Neural progenitor cell (in vitro differentiated cells): ENCODE data around the gene RPL5. TPM values are rescaled to one million over a fixed set of nuclear protein-coding genes. Genes with fewer than 3 reads are reported as not detected.

Experiments used
- DNase-seq: peaks from one replicate; pipeline ENCODE4 v3.0.0-alpha.2; 2016; ENCODE audit warnings: low spot score
- H2AFZ ChIP-seq: fragments of 200-600 bp; sonication (generic); replicated peaks from 2 replicates; pipeline ENCODE4 v1.6.1; 2016; ENCODE audit warnings: antibody characterized with exemption
- H3F3A ChIP-seq: fragments of 200-600 bp; sonication (generic); 2 replicates; pipeline ENCODE4 v1.6.1; 2016; ENCODE audit warnings: antibody characterized with exemption, low read depth
- H3K27ac ChIP-seq: fragments of 200-600 bp; sonication (generic); 2 replicates; pipeline ENCODE4 v1.5.1; 2016; ENCODE audit warnings: mild to moderate bottlenecking
- H3K27me3 ChIP-seq: fragments of 200-600 bp; sonication (generic); 2 replicates; pipeline ENCODE4 v1.6.1; 2016; ENCODE audit warnings: mild to moderate bottlenecking, moderate library complexity
- H3K36me3 ChIP-seq: fragments of 200-600 bp; sonication (generic); 2 replicates; pipeline ENCODE4 v1.5.1; 2016
- H3K4me1 ChIP-seq: fragments of 200-600 bp; sonication (generic); 2 replicates; pipeline ENCODE4 v1.6.1; 2016; ENCODE audit warnings: mixed run types
- H3K4me2 ChIP-seq: fragments of 200-600 bp; sonication (generic); 2 replicates; pipeline ENCODE4 v1.6.1; 2016
- H3K4me3 ChIP-seq: fragments of 200-600 bp; sonication (generic); 2 replicates; pipeline ENCODE4 v1.5.1; 2016
- H3K79me2 ChIP-seq: fragments of 200-600 bp; sonication (generic); 2 replicates; pipeline ENCODE4 v1.6.1; 2016; ENCODE audit warnings: low read depth
- H3K9ac ChIP-seq: fragments of 200-600 bp; sonication (generic); 2 replicates; pipeline ENCODE4 v1.6.1; 2016
- H3K9me3 ChIP-seq: fragments of 200-600 bp; sonication (generic); 2 replicates; pipeline ENCODE4 v1.5.1; 2016; ENCODE audit warnings: low read depth
- H4K20me1 ChIP-seq: fragments of 200-600 bp; sonication (generic); 2 replicates; pipeline ENCODE4 v1.6.1; 2016; ENCODE audit warnings: low read depth
- H3K27ac Mint-ChIP-seq: 3 replicates; pipeline ENCODE4 v1.8.0; 2021; ENCODE audit warnings: mixed read lengths
- H3K27me3 Mint-ChIP-seq: 2 replicates; pipeline ENCODE4 v1.8.0; 2022; ENCODE audit warnings: low read depth, mild to moderate bottlenecking, inconsistent platforms, moderate library complexity, mixed read lengths; ENCODE audit not compliant: insufficient read depth
- H3K36me3 Mint-ChIP-seq: 3 replicates; pipeline ENCODE4 v1.8.0; 2021; ENCODE audit warnings: mixed read lengths
- H3K4me1 Mint-ChIP-seq: 3 replicates; pipeline ENCODE4 v1.8.0; 2021; ENCODE audit warnings: mixed read lengths
- H3K4me3 Mint-ChIP-seq: 3 replicates; pipeline ENCODE4 v1.8.0; 2021; ENCODE audit warnings: mild to moderate bottlenecking, moderate library complexity, mixed read lengths
- H3K9me3 Mint-ChIP-seq: 3 replicates; pipeline ENCODE4 v1.8.0; 2020; ENCODE audit warnings: mixed read lengths
- CTCF ChIP-seq: fragments of 200-600 bp; sonication (generic); IDR thresholded peaks from 2 replicates; pipeline ENCODE4 v1.5.1; 2017; ENCODE audit warnings: antibody characterized with exemption, mild to moderate bottlenecking
- EZH2 ChIP-seq: fragments of 200-600 bp; sonication (generic); IDR thresholded peaks from 2 replicates; pipeline ENCODE4 v1.6.1; 2017; ENCODE audit warnings: antibody characterized with exemption, mild to moderate bottlenecking, moderate library complexity
- EZH2phosphoT487 ChIP-seq: fragments of 200-600 bp; sonication (generic); IDR thresholded peaks from 2 replicates; pipeline ENCODE4 v1.6.1; 2017; ENCODE audit warnings: antibody characterized with exemption
- total RNA-seq: library from RNA; depleted of rRNA; stranded (reverse); fragments of >200 nt; gene quantifications from 2 replicates; pipeline ENCODE4 v1.2.3, GENCODE V29; 2015; ENCODE audit warnings: low replicate concordance

RPL5 gene
- total RNA-seq, 1 donor from 2014 or later: 3,732 TPM

GRCh38 chr1:92784639-92785500 lies 47.0 kb upstream of the RPL5 start, which contains the start of gene EVI5:
Gene EVI5, minus strand, starts transcription at chr1:92785108. Its CDS starts 48,562 bp downstream, at chr1:92736546.
- Histone ChIP-seq H3K4me1 (no peaks in the 10 kb centered on the region), H3F3A (peaks cover 27% of the 10 kb centered on the region), H3K9me3 (no peaks in the 10 kb centered on the region), H3K9ac (peak within 1 kb of the TSS; percentile 33), H2AFZ (peak within 1 kb of the TSS; percentile 90), H3K27ac (peak within 1 kb of the TSS; percentile 55), H3K27me3 (peaks cover 4% of the 10 kb centered on the region), H3K79me2 (peaks cover 40% of the 10 kb centered on the region), H3K4me2 (peak within 1 kb of the TSS; percentile 84), H3K4me3 (peak within 1 kb of the TSS; percentile 70), H3K36me3 (no peaks in the 10 kb centered on the region), H4K20me1 (no peaks in the 10 kb centered on the region)
- Mint-ChIP-seq H3K9me3 (no peaks in the 10 kb centered on the region), H3K4me1 (peaks cover 18% of the 10 kb centered on the region), H3K27ac (peak within 1 kb of the TSS; percentile 60), H3K4me3 (peak within 1 kb of the TSS; percentile 90), H3K36me3 (peaks cover 8% of the 10 kb centered on the region), H3K27me3 (peaks cover 11% of the 10 kb centered on the region)
- DNase-seq: peak; percentile 99
- TF ChIP-seq EZH2 (peak; percentile 50), EZH2phosphoT487 (no peak)

GRCh38 chr1:92786111-92786901 lies 45.5 kb upstream of the RPL5 start:
- Mint-ChIP-seq H3K9me3 (no peaks in the 10 kb centered on the region), H3K27ac (no peak overlapping the region), H3K27me3 (peaks cover 11% of the 10 kb centered on the region), H3K4me1 (peaks cover 21% of the 10 kb centered on the region), H3K36me3 (peaks cover 5% of the 10 kb centered on the region), H3K4me3 (peak overlapping the region; percentile 41)
- Histone ChIP-seq H3K27me3 (peaks cover 4% of the 10 kb centered on the region), H3K4me2 (no peak overlapping the region), H3K36me3 (no peaks in the 10 kb centered on the region), H2AFZ (no peak overlapping the region), H3K4me3 (no peak overlapping the region), H3K9ac (no peak overlapping the region), H3K79me2 (peaks cover 26% of the 10 kb centered on the region), H4K20me1 (no peaks in the 10 kb centered on the region), H3K27ac (no peak overlapping the region), H3K9me3 (no peaks in the 10 kb centered on the region), H3K4me1 (peaks cover under 1% of the 10 kb centered on the region), H3F3A (peaks cover 27% of the 10 kb centered on the region)
- no peak for TF ChIP-seq EZH2
- no peak for DNase-seq

- H3K4me1 Mint-ChIP-seq: peaks cover 12% of the 10 kb centered on the region
- H3K27me3 Mint-ChIP-seq: peaks cover 6% of the 10 kb centered on the region
- no peak for DNase-seq
- Histone ChIP-seq H3K9ac (no peak overlapping the region), H3K27ac (no peak overlapping the region), H3K4me3 (no peak overlapping the region), H3K79me2 (no peaks in the 10 kb centered on the region), H2AFZ (no peak overlapping the region), H3K9me3 (no peaks in the 10 kb centered on the region), H3F3A (peaks cover 19% of the 10 kb centered on the region), H3K27me3 (peaks cover 4% of the 10 kb centered on the region), H3K4me2 (no peak overlapping the region), H4K20me1 (no peaks in the 10 kb centered on the region), H3K36me3 (no peaks in the 10 kb centered on the region), H3K4me1 (peaks cover 16% of the 10 kb centered on the region)
- H3K4me3 Mint-ChIP-seq: no peak overlapping the region
- no peaks in the 10 kb centered on the region for H3K36me3 Mint-ChIP-seq
- TF ChIP-seq EZH2: no peak
- no peak for TF ChIP-seq EZH2phosphoT487
- no peak for TF ChIP-seq CTCF
- no peaks in the 10 kb centered on the region for H3K9me3 Mint-ChIP-seq
- H3K27ac Mint-ChIP-seq: no peak overlapping the region
Observed at GRCh38 chr1:92790081-92790480, 41.8 kb upstream of the RPL5 start.

GRCh38 chr1:92790867-92791266 lies 41.0 kb upstream of the RPL5 start:
- no peaks in the 10 kb centered on the region for H4K20me1 ChIP-seq
- no peak overlapping the region for H3K27ac Mint-ChIP-seq
- no peak overlapping the region for H3K4me2 ChIP-seq
- peaks cover 1% of the 10 kb centered on the region for H3K27me3 ChIP-seq
- H3K27me3 Mint-ChIP-seq: peaks cover 3% of the 10 kb centered on the region
- no peak overlapping the region for H3K9ac ChIP-seq
- peaks cover 9% of the 10 kb centered on the region for H3K4me1 Mint-ChIP-seq
- no peaks in the 10 kb centered on the region for H3K9me3 ChIP-seq
- peaks cover 16% of the 10 kb centered on the region for H3K4me1 ChIP-seq
- H3K36me3 Mint-ChIP-seq: no peaks in the 10 kb centered on the region
- no peak overlapping the region for H3K4me3 Mint-ChIP-seq
- H3K4me3 ChIP-seq: no peak overlapping the region
- H3K27ac ChIP-seq: no peak overlapping the region
- TF ChIP-seq EZH2phosphoT487: no peak
- TF ChIP-seq EZH2: no peak
- TF ChIP-seq CTCF: no peak
- no peaks in the 10 kb centered on the region for H3K79me2 ChIP-seq
- H3K9me3 Mint-ChIP-seq: no peaks in the 10 kb centered on the region
- no peak for DNase-seq
- H2AFZ ChIP-seq: no peak overlapping the region
- peaks cover 15% of the 10 kb centered on the region for H3F3A ChIP-seq
- H3K36me3 ChIP-seq: no peaks in the 10 kb centered on the region
